Measurements from ENCODE around the gene CFTR. TPM values are rescaled to one million over a fixed set of nuclear protein-coding genes. Genes with fewer than 3 reads are reported as not detected.

Gene CFTR
- total RNA-seq, 4 donors from 2014 or later, result 43.0 to 176 (median 76.6) TPM

- Histone ChIP-seq H3K36me3 (no peaks in the 10 kb centered on the region), H3K9me3 (no peaks in the 10 kb centered on the region), H3K27ac (peak overlapping the region in 1 of 4 donors; percentile 28), H3K27me3 (no peaks in the 10 kb centered on the region), H3K4me3 (no peak overlapping the region), H3K4me1 (peaks cover 0 to 7% (median 3%) of the 10 kb centered on the region in 4 donors)
- no peak for DNase-seq
- intact Hi-C loops (cut with DNase I; ENCODE audit: low total_unique reads), result no loop called here
- in situ Hi-C loops (cut with MboI; ENCODE audit: low pct_ligation_motif_present in 1 of 4, low pct_unique_long_range_greater_than_20kb in 1 of 4, low sequenced_read_pairs in 3 of 4), result no loop called here
- TF ChIP-seq EP300 (IDR thresholded peaks at IDR 0.05; ENCODE audit: low read depth) (no peak), POLR2A (IDR thresholded peaks at IDR 0.05) (no peak), CTCF (IDR thresholded peaks at IDR 0.05) (no peak), POLR2AphosphoS5 (IDR thresholded peaks at IDR 0.05) (no peak)
Observed at GRCh38 chr7:117605712-117606111, 125.9 kb downstream of the CFTR start.

GRCh38 chr7:117606132-117606531 lies 126.3 kb downstream of the CFTR start:
- in situ Hi-C loops (cut with MboI; ENCODE audit: low pct_ligation_motif_present in 1 of 4, low pct_unique_long_range_greater_than_20kb in 1 of 4, low sequenced_read_pairs in 3 of 4) (no loop called here), intact Hi-C loops (cut with DNase I; ENCODE audit: low total_unique reads) (no loop called here)
- Histone ChIP-seq H3K4me3 (no peak overlapping the region), H3K9me3 (no peaks in the 10 kb centered on the region), H3K27ac (no peak overlapping the region), H3K36me3 (no peaks in the 10 kb centered on the region), H3K4me1 (peaks cover 0 to 8% (median 4%) of the 10 kb centered on the region in 4 donors), H3K27me3 (no peaks in the 10 kb centered on the region)
- WGBS, 2 donors (ENCODE audit: low coverage in 1 of 2), result 79 to 81% methylated on average over 3 of the region's 3 CpGs
- TF ChIP-seq POLR2A (IDR thresholded peaks at IDR 0.05), result no peak
- no peak for TF ChIP-seq EP300 (IDR thresholded peaks at IDR 0.05; ENCODE audit: low read depth)
- no peak for TF ChIP-seq CTCF (IDR thresholded peaks at IDR 0.05)
- no peak for TF ChIP-seq POLR2AphosphoS5 (IDR thresholded peaks at IDR 0.05)
- no peak for DNase-seq

- TF ChIP-seq EP300 (IDR thresholded peaks at IDR 0.05; ENCODE audit: low read depth) (no peak), POLR2AphosphoS5 (IDR thresholded peaks at IDR 0.05) (no peak), POLR2A (IDR thresholded peaks at IDR 0.05) (no peak), CTCF (IDR thresholded peaks at IDR 0.05) (no peak)
- Histone ChIP-seq H3K27ac (no peak overlapping the region), H3K4me3 (no peak overlapping the region), H3K4me1 (peaks cover 0 to 12% (median 2%) of the 10 kb centered on the region in 4 donors), H3K36me3 (no peaks in the 10 kb centered on the region), H3K9me3 (no peaks in the 10 kb centered on the region), H3K27me3 (no peaks in the 10 kb centered on the region)
- intact Hi-C loops (cut with DNase I; ENCODE audit: low total_unique reads) (no loop called here), in situ Hi-C loops (cut with MboI; ENCODE audit: low pct_ligation_motif_present in 1 of 4, low pct_unique_long_range_greater_than_20kb in 1 of 4, low sequenced_read_pairs in 3 of 4) (no loop called here)
- no peak for DNase-seq
- 42 to 55% methylated on average over 2 of the region's 2 CpGs for WGBS, 2 donors (ENCODE audit: low coverage in 1 of 2)
Observed at GRCh38 chr7:117610396-117610795, 130.6 kb downstream of the CFTR start.

- in situ Hi-C loops (cut with MboI; ENCODE audit: low pct_ligation_motif_present in 1 of 4, low pct_unique_long_range_greater_than_20kb in 1 of 4, low sequenced_read_pairs in 3 of 4) (no loop called here), intact Hi-C loops (cut with DNase I; ENCODE audit: low total_unique reads) (no loop called here)
- DNase-seq, result no peak
- TF ChIP-seq CTCF (IDR thresholded peaks at IDR 0.05), result no peak
- Histone ChIP-seq H3K27ac (no peak overlapping the region), H3K36me3 (no peaks in the 10 kb centered on the region), H3K27me3 (no peaks in the 10 kb centered on the region), H3K9me3 (no peaks in the 10 kb centered on the region), H3K4me3 (no peak overlapping the region), H3K4me1 (peaks cover 0 to 26% (median 10%) of the 10 kb centered on the region in 4 donors)
- WGBS, 2 donors (ENCODE audit: low coverage in 1 of 2), result 75 to 90% methylated on average over 3 of the region's 3 CpGs
Observed at GRCh38 chr7:117612637-117613036, 132.8 kb downstream of the CFTR start.

Data from transverse colon (tissue), 4 donors.